SK-N-SH (cell line): Measurements from ENCODE around the gene CUBN. TPM values are rescaled to one million over a fixed set of nuclear protein-coding genes. Genes with fewer than 3 reads are reported as not detected.

Source experiments
- CTCF ChIA-PET: fragments of 300-600, 350-600 bp; formaldehyde crosslinking; extraction: SDS; loops from one replicate; lab custom pipeline; 2021; lab: Yijun Ruan, JAX
- POLR2A ChIA-PET: fragments of 350-600 bp; sonication (Branson Sonifier 250); formaldehyde crosslinking; extraction: SDS; loops from one replicate; lab custom pipeline; 2020; ENCODE audit warnings: antibody characterized with exemption, inconsistent platforms; lab: Yijun Ruan, JAX
- DNase-seq: peaks from one replicate; pipeline ENCODE4 v3.0.0; 2012
- H2AFZ ChIP-seq: fragments of 200-600 bp; sonication (generic); 2 replicates; pipeline ENCODE4 v1.8.1; 2016; ENCODE audit warnings: antibody characterized with exemption, mild to moderate bottlenecking, low read depth
- H3F3A ChIP-seq: fragments of 200-600 bp; sonication (generic); replicated peaks from 2 replicates; pipeline ENCODE3; 2016; ENCODE audit warnings: antibody characterized with exemption, mild to moderate bottlenecking; ENCODE audit not compliant: insufficient read depth
- H3K27ac ChIP-seq, 2 experiments: fragments of 200-500 bp in 1 of 2; fragments of 200-600 bp in 1 of 2; sonication (Bioruptor generic) in 1 of 2; sonication (generic), shearing (Covaris generic) in 1 of 2; 2 replicates each; pipeline versions ENCODE4 v1.5.1 to v1.6.1; 2014 to 2016; ENCODE audit warnings: low read depth in 2 of 2, inconsistent platforms in 1 of 2, low read length in 1 of 2, mild to moderate bottlenecking in 1 of 2, mixed read lengths in 1 of 2
- H3K27me3 ChIP-seq: fragments of 200-600 bp; sonication (generic), shearing (Covaris generic); 2 replicates; pipeline ENCODE4 v1.6.1; 2016; ENCODE audit warnings: mixed run types; ENCODE audit not compliant: insufficient read depth
- H3K36me3 ChIP-seq, 2 experiments: fragments of 200-500 bp in 1 of 2; fragments of 200-600 bp in 1 of 2; sonication (Bioruptor generic) in 1 of 2; sonication (generic) in 1 of 2; replicated peaks in 1 of 2; 2 replicates each; pipeline versions ENCODE3 to v1.5.1; 2014 to 2016; ENCODE audit warnings: low read length in 1 of 2, mild to moderate bottlenecking in 1 of 2; ENCODE audit not compliant: insufficient read depth in 2 of 2, control insufficient read depth in 1 of 2
- H3K4me1 ChIP-seq, 2 experiments: fragments of 200-500 bp in 1 of 2; fragments of 200-600 bp in 1 of 2; sonication (Bioruptor generic) in 1 of 2; sonication (generic), shearing (Covaris generic) in 1 of 2; 2 replicates each; pipeline versions ENCODE4 v1.5.1 to v1.6.1; 2014 to 2016; ENCODE audit warnings: low read depth in 1 of 2, low read length in 1 of 2, mixed run types in 1 of 2; ENCODE audit not compliant: insufficient read depth in 2 of 2, control insufficient read depth in 1 of 2
- H3K4me2 ChIP-seq: fragments of 200-600 bp; sonication (generic), shearing (Covaris generic); 2 replicates; pipeline ENCODE4 v1.6.1; 2017; ENCODE audit warnings: mixed run types
- H3K4me3 ChIP-seq, 2 experiments: fragments of 200-500 bp in 1 of 2; fragments of 200-600 bp in 1 of 2; sonication (Bioruptor generic) in 1 of 2; sonication (generic), shearing (Covaris generic) in 1 of 2; 2 replicates each; pipeline versions ENCODE4 v1.5.1 to v1.8.1; 2014 to 2016; ENCODE audit warnings: low read depth in 2 of 2, inconsistent platforms in 1 of 2, low read length in 1 of 2, mild to moderate bottlenecking in 1 of 2, mixed read lengths in 1 of 2, moderate library complexity in 1 of 2
- H3K79me2 ChIP-seq: fragments of 200-600 bp; sonication (generic); 2 replicates; pipeline ENCODE4 v1.8.1; 2017; ENCODE audit warnings: mild to moderate bottlenecking; ENCODE audit not compliant: insufficient read depth
- H3K9ac ChIP-seq: fragments of 200-600 bp; sonication (generic); 2 replicates; pipeline ENCODE4 v1.6.1; 2017; ENCODE audit warnings: mixed run types
- H3K9me2 ChIP-seq: fragments of 200-600 bp; sonication (generic); 2 replicates; pipeline ENCODE4 v1.6.1; 2017; ENCODE audit warnings: mixed run types
- H3K9me3 ChIP-seq: fragments of 200-600 bp; sonication (generic); 2 replicates; pipeline ENCODE4 v1.6.1; 2017; ENCODE audit warnings: mixed run types, mild to moderate bottlenecking, moderate library complexity
- H4K20me1 ChIP-seq: fragments of 200-600 bp; sonication (generic); 2 replicates; pipeline ENCODE4 v1.6.1; 2017; ENCODE audit warnings: mild to moderate bottlenecking, mixed run types; ENCODE audit not compliant: insufficient read depth
- CTCF ChIP-seq: fragments of 200-600 bp; sonication (generic); IDR thresholded peaks from 2 replicates; pipeline ENCODE4 v1.6.1; 2017; ENCODE audit warnings: antibody characterized with exemption, mild to moderate bottlenecking, moderate library complexity
- FOXJ3 ChIP-seq: sonication (generic); formaldehyde crosslinking; IDR thresholded peaks from 2 replicates; pipeline ENCODE4 v1.5.1; 2020; ENCODE audit warnings: mild to moderate bottlenecking, missing genetic modification reagents
- JUND ChIP-seq: IDR thresholded peaks from 2 replicates; pipeline ENCODE4 v1.4.0; 2012
- POLR2AphosphoS5 ChIP-seq: IDR thresholded peaks from 2 replicates; pipeline ENCODE4 v1.6.1; 2012; ENCODE audit warnings: low read depth, low read length
- SMC3 ChIP-seq: IDR thresholded peaks from 2 replicates; pipeline ENCODE4 v1.6.1; 2012; ENCODE audit warnings: low read depth, low read length, improper control_type of control experiment
- USF2 ChIP-seq: fragments of 150-350 bp; IDR thresholded peaks from 2 replicates; pipeline ENCODE4 v1.6.1; 2017; ENCODE audit warnings: antibody characterized with exemption, low read length, low read depth, borderline replicate concordance
- YY1 ChIP-seq: IDR thresholded peaks from 2 replicates; pipeline ENCODE4 v1.4.0; 2012; ENCODE audit warnings: low read depth, mild to moderate bottlenecking
- WGBS: methylation state at CpG from one replicate; pipeline ENCODE4 v1.1.6; 2017; ENCODE audit warnings: low lambda C conversion rate; 5-methylcytosine and 5-hydroxymethylcytosine counted together
- polyA plus RNA-seq, 3 experiments: library from polyadenylated mRNA; depleted of rRNA; stranded (reverse); fragments of >200 nt; gene quantifications; 2 replicates each; pipeline ENCODE4 v1.2.3, GENCODE V29; 2012

CUBN gene
- polyA plus RNA-seq, 1 of the 3 experiments (the other 2 are of a cell fraction) = 2.4 TPM

- peaks cover 42% of the 10 kb centered on the region; the same call in 1 of the 2 replicates for H3K79me2 ChIP-seq
- H3K4me3 ChIP-seq = no peak overlapping the region
- no peak overlapping the region for H3K9ac ChIP-seq
- ChIA-PET CTCF (no interaction called here), POLR2A (no interaction called here)
- H2AFZ ChIP-seq = no peak overlapping the region
- no peaks in the 10 kb centered on the region for H3F3A ChIP-seq
- H4K20me1 ChIP-seq = no peaks in the 10 kb centered on the region; the same call in 1 of the 2 replicates
- no peak for DNase-seq
- TF ChIP-seq JUND = no peak
- TF ChIP-seq USF2 = no peak
- TF ChIP-seq POLR2AphosphoS5 = no peak
- H3K36me3 ChIP-seq = peaks cover 0 to 8% of the 10 kb centered on the region in 2 experiments
- H3K27me3 ChIP-seq = no peaks in the 10 kb centered on the region
- no peaks in the 10 kb centered on the region for H3K9me2 ChIP-seq
- H3K4me2 ChIP-seq = no peak overlapping the region
- WGBS = 95% methylated on average over 6 of the region's 6 CpGs
- H3K9me3 ChIP-seq = no peaks in the 10 kb centered on the region
- no peaks in the 10 kb centered on the region for H3K4me1 ChIP-seq
- no peak overlapping the region for H3K27ac ChIP-seq
These were observed 341.5 kb downstream of the CUBN start for GRCh38 chr10:16788125-16788524.

GRCh38 chr10:16787361-16787791 lies 342.2 kb downstream of the CUBN start:
- H3K79me2 ChIP-seq = peaks cover 41% of the 10 kb centered on the region; the same call in 1 of the 2 replicates

More at GRCh38 chr10:16787361-16787791, 342.2 kb downstream of the CUBN start:
- Histone ChIP-seq H3K27ac (no peak overlapping the region), H3K4me2 (no peak overlapping the region), H3K4me3 (no peak overlapping the region), H3K36me3 (peaks cover 0 to 8% of the 10 kb centered on the region in 2 experiments), H3K27me3 (no peaks in the 10 kb centered on the region), H3K9me3 (no peaks in the 10 kb centered on the region), H3K9ac (no peak overlapping the region), H3K9me2 (no peaks in the 10 kb centered on the region), H4K20me1 (no peaks in the 10 kb centered on the region; the same call in 1 of the 2 replicates), H3K4me1 (no peaks in the 10 kb centered on the region), H3F3A (no peaks in the 10 kb centered on the region), H2AFZ (no peak overlapping the region)
- DNase-seq = no peak
- WGBS = 97% methylated on average over 12 of the region's 12 CpGs
- no peak for TF ChIP-seq CTCF
- TF ChIP-seq FOXJ3 = no peak
- no peak for TF ChIP-seq SMC3
- TF ChIP-seq YY1 = no peak
- CTCF ChIA-PET = no interaction called here
- POLR2A ChIA-PET = no interaction called here
